NCI-H146 treated with DMSO at 0.1 percent for 48 hours (cell line): ENCODE data around the gene CLSTN2.

Experiments
- DNase-seq: peaks from one replicate; lab custom pipeline; 2025; ENCODE audit not compliant: unreplicated experiment; lab: John Stamatoyannopoulos, UW

CLSTN2 gene

DNA sequence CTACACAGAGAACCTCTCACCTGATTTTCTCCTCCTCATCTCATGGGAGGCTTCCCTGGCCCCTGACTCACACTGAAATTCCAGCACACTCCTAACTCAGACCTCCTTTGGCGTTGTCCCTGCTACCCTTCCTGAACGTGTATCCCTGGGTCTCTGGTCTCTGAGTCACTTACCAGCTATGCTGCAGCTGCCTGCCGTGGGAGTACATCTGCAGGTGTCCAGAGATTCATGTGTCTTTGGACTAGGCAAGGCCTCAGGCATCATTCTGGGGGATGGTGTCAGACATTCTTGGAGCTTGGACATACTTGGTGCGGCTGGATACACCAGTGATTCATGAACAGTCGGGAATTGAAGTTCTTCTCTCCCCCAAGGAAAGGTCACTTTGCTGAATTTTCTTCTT is 594.1 kb downstream of the CLSTN2 start:
- DNase-seq: no peak

DNA sequence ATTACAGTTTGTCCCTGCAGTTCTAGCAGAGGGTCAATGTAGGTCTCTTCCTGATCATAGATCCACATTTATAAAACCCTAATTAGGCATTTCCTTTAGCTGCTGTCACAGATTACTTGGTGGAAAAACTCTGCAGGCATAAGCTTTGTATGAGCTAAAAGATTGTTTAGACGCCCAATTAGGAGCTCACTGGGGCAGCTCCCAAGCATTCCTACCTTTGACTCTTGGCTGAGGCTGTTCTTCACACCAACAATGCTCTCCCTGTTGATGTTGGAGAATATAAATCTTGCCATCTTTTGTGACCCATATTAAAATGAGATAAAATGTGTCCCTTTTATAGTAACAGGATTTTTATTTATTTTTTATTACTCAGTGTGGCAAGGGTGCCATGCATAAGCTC is 594.6 kb downstream of the CLSTN2 start:
- DNase-seq: no peak

DNA sequence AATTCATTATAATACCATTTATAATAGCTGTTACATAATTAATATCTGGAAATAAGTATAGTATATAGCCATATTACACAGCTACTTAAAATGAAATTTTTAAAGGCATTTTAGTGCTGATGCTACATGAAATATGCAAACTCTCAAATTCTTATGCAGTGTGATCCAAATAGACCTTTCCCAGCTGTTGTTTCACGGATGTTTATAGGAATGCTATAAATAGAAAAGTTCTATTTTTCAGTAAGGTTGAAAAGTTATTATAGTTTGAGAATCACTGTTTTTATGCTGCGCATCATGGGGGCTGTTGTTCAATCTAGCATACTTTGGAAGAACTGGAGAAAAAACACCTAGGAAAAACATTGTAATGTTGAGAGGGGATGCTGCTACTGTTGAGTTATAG is 595.1 kb downstream of the CLSTN2 start:
- DNase-seq: no peak

DNA sequence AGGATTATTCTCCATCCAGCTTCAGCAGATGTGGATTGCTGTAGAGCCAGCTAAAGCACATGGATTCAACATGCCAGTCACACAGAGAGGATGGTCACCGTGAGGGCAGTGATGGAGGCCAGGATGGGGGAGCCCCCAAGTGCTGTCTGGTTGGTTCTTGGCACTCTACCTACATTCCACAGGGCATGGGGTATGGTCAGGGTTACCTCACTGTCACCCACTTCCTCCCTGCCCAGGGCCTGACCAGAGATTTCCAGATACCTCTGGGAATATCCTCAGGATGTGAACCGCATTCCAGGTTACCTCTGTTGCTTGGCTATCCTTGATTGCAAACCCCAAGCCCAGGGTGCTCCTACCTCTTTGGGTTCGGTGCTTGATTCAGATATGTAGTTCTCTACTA is 595.6 kb downstream of the CLSTN2 start:
- no peak for DNase-seq

DNA sequence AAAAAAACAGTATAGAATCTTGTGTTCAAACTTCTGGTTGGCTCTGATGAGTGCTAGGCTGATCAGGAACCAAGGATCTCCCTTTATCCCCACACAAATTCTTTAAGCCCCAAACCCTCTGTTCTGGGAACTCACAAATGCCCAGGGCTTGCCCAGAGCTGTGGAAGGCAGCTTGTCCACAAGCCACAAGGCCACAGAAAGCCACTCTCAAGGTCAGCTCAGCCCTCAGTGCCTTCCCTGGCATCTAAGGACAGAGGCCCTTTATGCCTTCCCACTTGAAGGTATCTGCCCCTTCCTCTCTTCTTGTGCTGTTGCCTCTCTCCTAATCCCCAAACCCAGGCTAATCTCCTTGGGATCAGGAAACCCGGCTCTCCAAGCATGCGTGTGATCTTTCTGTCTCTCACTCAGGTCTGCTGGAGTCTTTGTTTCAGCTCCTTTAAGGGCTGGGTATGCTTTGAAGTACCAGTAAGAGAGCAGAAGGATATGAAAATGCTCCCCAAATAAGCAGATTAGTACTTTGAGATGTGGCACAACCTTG is 597.9 kb downstream of the CLSTN2 start:
- no peak for DNase-seq

DNA sequence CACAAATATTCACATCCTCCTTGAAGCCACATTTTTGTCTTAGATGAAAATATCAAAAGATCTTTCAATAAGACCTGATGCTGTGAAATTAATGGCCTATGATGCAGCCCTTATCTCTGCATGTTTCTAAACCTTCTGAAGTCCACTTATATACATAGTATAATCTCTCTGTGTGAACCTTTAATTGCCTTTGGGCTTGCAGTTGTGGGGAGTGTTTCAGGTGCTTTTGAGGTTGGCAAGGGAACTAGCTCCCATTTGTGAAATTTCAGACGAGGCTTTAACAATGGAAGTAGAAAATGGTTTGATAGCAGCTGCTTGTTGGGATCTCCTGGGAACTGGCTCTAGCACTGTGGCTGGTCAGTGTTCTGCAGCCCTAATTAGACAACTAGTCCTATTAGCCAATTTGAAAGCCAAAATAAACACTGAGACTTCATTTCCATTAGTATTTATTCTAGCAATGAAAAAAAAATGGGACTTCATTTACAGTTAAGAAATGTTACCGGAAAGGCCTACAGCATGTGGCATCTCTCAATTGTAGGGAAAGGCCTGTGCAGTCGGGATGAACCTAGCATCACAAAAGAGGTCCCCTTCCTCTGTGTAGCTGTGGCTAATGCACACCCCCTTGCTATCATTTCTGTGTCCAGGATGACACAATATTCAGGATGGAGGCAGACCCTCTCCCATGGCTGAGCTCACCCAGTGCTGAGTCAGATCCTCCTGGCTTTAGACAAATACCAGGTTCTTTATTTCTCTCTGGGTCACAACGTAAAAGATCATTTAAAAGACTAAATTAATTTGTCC is 602.1 kb downstream of the CLSTN2 start:
- DNase-seq: peak; percentile 96

DNA sequence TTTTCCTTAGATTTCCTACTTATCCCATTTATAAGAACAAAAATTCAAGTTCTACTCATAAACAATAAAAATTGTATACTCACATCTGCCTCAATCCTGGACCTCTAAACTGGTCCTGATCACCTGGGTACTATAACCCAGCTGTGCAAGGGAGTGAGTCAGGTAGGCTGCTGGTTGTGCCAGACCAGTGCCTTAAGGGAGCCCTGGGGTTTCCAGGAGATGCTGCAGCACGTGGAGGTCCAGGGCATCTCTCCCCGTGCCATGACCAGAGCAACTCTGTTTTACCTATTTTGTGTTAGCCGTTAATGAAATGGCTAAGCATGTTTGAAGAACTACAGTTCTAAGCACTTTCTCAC is 602.7 kb downstream of the CLSTN2 start:
- DNase-seq: no peak

DNA sequence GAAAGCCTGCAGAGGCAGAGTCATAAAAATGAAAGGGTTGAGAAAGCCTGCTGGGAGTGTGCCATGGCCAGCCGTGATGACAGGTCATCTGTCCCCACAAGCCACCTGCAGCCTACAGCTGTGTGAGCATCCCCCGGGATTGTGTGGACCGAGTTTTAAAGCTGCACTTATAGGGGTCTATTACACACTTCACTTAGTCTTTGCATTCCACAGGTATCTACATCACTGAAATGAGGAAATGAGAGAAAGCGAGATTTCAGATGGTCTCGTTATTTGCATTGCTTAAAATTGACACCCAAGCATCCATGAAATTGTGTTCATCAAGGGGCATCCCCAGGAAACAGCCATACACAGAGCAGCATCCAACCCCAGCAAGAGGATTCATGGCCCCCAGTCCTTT is 605.3 kb downstream of the CLSTN2 start:
- DNase-seq: no peak

DNA sequence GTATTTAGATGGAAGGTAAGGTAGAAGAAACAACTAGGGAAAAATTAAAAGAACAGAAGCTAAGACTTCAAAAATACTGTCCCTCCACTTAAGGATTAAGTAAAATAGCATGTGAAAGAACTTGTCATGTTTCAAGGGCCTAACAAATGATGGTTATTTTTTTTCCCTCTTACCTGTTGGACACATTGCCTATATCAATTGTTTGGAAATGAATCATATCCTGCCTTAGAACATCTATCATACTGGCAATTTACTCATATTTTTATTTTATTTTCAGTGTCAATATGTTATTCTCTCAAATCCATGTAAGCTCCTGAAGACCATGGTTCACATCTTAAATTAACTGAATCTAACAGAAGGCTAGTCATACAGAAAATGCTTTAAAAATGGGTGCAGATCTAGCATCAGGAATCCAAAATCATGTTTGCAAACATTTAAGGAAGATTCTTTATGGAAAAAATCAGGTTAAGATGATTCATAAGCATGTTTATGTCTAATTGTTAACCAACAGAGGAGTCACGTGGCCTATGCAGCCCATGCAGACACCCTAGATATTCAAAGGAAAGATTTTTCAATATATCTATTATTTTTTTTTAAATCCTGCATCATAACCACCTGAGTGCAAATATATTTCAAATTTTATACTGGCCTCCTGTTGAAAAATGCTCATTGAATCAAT is 607.1 kb downstream of the CLSTN2 start:
- DNase-seq: no peak

DNA sequence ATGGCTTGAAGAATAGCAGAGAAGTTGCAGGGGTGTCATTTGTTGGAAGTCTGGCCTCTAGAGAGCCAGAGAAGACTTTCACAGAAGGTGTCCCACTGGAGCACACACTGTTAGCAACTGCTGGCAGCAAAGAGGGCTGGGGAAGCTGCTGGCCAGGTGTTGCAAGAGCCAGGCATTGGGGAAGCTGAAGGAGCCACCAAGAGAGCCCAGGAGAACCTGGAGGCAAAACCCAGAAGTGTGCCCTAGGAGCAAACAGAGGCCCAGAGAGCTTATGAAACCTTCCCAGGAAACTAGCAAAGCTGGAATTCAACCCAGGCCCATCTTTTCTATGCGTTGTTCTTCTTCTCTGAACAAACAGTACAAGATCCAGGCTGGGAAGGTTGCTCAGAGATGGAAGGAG is 610.2 kb downstream of the CLSTN2 start:
- no peak for DNase-seq

DNA sequence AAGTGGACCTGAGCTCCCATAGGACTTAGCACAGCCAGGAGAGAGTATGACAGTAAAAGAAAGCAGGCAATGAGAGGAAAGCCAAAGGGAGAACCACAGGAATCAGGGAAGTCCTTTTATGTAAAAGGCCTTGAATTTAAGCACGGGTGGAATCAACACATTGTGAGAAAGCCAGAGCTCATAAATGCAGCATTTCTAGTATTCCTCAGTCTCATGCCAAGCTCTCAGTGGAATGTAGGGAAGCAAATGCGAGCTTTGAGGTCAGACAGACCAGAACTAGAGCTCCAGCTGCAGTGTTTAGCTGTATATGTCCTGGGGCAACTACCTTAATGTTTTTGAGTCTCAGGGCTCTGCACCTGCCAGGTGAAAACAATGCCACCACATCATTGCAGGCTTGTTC is 610.8 kb downstream of the CLSTN2 start:
- peak; percentile 27 for DNase-seq

DNA sequence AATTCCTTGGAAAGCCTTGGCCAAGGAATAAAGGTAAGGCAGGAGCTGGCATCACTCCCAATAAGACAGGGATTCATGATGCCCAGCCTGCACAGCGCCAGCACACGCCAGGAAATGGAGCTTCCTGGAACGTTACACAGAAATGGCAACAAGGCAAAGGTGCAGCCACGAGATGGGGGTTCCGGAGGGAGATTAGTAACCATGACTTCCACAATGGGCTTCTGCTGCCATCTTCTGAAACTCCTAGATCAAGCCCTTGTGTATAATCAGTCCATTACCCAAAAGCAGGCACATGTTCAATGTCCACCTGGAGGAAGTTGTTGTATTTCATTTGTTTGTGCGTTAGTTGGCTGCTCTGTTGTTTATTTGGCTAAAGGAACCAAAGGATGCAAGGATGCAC is 611.7 kb downstream of the CLSTN2 start:
- DNase-seq: no peak

DNA sequence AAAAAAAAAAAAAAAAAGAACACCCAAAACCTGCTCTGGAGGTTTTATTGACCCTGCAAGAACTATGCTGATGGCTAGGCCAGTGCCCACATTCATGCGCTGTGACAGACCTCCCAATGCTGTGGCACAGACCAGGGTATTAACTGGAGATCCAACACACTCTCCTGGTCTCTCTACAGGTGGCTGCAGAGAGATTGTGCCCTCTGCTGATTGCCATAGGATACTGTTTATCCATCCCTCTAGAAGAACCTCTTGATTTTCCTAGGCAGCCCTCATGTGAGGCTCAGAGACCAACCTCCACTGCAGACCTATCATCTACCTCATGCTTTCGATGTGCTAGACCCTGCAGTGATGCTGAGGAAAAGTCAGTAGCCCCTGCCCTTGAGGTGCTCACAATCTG is 617.4 kb downstream of the CLSTN2 start:
- DNase-seq: no peak

DNA sequence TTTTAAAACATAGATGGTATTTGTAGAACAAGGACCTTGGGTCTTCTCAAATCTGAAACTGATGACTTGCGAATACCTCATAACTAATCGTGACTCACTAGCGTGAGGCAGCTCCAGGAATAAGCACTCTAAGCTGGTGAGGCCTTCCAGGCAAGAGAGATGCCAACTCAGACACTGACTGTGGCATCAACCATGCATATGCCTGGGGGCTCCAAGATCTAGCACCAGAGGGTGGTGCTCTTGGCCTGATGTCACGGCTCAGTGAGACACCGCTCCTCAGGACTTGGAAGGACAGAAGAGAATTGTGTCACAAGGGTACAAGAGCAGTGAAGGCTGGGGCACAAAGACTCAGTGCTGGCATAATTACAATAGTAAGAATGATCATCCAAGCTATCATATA is 617.9 kb downstream of the CLSTN2 start:
- no peak for DNase-seq

DNA sequence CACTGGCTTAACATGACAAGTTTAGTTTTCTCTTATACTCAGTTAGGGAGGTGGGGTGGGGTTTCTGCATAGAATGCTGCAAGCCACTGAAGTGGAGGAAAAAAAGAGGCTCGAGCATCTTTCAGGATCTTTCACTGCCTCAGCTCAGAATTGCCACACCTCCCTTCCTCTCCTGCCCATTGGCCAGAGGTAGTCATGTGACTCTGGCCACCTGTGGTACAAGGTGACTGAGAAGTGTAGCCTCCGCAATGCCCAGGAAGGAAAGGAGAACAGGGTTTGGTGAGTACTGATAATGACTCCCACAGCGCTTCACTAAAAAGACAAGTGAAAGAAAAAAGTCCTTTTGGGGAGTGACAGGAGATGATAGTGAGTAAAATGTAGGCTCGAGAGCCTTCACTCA is 618.6 kb downstream of the CLSTN2 start:
- no peak for DNase-seq

DNA sequence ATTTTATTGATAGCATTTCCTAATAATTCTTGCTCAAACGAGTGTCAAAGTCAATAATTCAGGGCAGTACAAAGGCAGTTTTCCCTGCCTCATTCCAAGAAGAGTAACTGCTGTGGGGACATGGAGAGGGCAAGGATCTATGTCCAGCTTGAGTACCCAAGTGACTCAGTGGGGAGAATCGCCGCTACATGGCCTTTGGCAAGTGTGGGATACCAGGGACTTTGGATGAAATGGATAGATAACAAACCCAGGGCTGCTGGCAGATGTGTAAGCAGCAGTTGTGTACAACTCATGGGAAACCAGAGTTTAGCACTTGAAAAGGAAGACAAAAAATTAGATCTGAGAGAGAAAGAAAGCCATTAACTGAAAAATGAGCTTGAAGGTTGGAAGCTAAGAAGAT is 620.7 kb downstream of the CLSTN2 start:
- DNase-seq: no peak

DNA sequence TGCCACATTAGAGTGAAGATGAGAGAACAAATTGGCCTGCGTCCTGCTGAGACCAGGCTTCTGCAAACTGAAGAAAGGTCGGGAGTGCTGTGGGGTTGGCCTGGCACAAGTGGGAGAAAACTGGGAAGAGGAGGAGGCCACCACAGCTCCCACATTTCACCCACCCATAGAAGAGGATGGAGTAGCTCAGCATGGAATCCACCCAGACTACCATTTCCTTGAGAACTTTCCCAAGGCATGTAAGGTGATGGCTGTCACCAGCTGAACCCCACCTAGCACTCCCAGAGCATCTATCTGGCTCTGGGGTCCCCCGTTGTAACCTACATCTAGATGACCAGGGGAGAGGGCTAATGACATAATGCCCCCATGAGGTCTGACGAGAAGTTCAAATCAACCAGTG is 622.5 kb downstream of the CLSTN2 start:
- no peak for DNase-seq

DNA sequence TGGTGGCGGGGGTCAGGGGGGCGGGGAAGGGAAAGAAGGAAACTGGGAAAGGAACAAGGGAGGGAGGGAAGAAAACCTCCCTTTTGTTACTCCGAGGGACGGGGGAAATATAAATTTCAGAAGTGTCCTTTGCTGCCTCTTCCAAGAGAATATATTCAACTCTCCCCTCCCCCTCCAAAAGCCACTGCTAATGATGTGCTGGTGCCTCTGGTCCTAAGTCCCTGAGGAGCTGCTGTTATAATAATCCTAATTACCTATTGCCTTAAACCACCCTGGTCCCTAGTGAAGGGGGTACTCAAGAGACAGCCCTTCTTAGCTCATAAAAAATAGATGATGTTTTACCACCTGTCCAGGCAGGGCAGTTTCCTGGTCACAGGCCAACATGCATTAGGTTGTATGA is 624.6 kb downstream of the CLSTN2 start:
- DNase-seq: no peak

DNA sequence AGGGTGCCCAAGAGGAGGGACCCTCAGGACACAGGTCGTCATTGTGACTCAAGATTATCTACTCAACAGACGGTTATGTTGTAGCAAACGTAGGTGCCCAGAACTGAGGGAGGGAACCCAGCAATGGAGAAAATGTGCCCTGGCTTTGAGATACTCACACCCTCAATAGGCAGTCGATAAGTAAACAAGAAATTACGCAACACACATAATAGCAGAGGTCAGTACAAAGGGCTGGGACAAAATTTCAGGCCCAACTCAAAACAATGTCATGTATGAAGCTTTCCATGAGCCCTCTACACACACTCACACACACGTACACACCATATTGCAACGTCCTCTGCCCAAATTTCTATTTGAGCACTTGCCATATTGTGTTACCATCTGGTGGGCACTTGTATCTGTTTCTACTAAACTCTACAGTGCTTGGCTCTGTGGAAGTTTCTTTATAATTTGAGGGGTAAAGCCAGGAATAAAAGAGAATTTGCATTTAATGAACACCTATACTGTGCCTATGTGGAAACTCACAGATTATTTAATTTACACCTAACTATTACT is 628.3 kb downstream of the CLSTN2 start:
- no peak for DNase-seq

DNA sequence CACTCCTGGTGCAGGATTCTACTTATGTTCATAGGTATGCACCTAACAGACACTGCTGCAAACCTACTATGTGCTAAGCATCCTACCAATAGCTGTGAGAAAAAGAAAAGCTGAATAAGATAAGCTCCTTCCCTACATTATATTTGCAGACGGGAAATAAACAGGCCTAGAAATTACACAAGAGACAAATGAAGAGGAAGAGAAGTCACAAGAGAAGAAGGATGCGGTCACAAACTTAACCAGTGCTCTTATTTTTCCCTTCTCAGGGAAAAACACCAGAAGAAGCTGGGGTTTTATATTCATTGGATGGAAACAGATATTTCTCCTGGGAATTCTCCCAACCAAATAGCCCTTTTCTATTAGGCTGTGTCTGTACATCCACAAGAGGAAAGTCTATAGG is 633.1 kb downstream of the CLSTN2 start:
- DNase-seq: no peak

DNA sequence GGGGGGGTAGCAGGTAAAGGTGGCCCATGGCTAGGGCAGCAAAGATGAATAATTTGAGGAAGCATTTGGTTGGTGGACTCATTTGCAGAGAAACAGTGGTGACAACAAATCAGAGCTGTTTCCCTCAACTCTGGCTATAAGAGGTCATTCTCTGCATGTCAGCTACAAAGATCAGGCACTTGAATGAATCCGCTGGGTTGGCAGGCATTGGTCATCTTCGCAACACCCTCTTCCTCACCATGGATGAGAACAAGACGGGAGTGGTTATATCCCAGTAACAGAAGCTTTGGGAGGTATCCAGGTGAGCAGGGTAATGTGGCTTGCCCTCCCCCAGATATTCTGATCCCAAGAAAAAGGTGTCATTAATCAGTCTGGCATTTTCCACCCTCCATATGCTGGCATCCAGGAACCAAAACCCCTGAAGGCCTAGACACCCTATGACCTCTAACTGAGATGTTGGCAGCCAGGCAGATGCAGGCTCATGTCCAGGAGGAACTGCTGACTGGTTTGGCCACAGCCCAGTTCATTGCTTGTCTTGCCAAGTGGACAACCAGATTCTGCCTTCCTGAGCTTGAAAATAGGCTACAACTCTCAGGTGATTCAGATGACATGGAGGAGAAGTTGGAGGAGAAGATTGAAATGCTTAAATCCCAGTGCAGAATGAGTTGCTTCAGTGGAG is 634.0 kb downstream of the CLSTN2 start:
- no peak for DNase-seq

DNA sequence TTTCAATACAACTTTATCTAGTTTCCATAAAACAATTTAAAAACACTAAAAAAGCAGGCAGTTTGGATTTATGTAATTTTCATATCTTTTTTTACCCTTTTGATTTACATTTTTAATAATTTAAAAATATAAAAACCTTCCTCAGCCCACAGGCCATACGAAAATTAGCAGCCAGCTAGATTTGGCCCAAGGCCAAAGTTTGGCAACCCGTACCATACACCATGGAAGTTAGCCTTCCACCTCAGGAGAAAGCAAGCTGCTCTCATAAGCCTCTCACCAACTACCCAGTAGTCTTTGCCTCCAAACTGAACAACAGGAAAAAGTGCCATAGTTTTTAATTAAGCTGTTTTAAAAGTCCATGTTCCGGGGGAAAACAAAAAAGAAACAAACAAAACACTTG is 635.6 kb downstream of the CLSTN2 start:
- no peak for DNase-seq
